Activated CD8-positive, alpha-beta memory T cell treated with anti-CD3 and anti-CD28 coated beads, Interleukin-2, amount 50 U/mL, for 24 hours (primary cell): ENCODE results near the gene TRIM75.
"Not testable (repeated sequence)": the region's sequence is repeated elsewhere in the genome, so short reads cannot be mapped to it uniquely, and the experiment has no call there.

ENCODE experiments used
- DNase-seq: peaks from one replicate; pipeline ENCODE4 v3.0.0-alpha.2; 2020; ENCODE audit errors: extremely low read depth

TRIM75 gene

GRCh38 chr4:165053645-165054044 lies at the start of gene TRIM75:
Gene TRIM75 (plus strand): TSS chr4:165053866. CDS start chr4:165059148, 5,282 bp downstream.
- no peak for DNase-seq

- DNase-seq = no peak
Observed at GRCh38 chr4:165005352-165005925, 48.2 kb upstream of the TRIM75 start.

- no peak for DNase-seq
Observed at GRCh38 chr4:165006456-165006855, 47.2 kb upstream of the TRIM75 start.

- DNase-seq = no peak
Observed at GRCh38 chr4:165006886-165007285, 46.8 kb upstream of the TRIM75 start.

- DNase-seq = no peak
Observed at GRCh38 chr4:165009493-165010227, 44.0 kb upstream of the TRIM75 start.

GRCh38 chr4:165010487-165010886 lies 43.2 kb upstream of the TRIM75 start:
- DNase-seq = no peak

GRCh38 chr4:165010991-165011390 lies 42.7 kb upstream of the TRIM75 start:
- DNase-seq = no peak

GRCh38 chr4:165011403-165011802 lies 42.3 kb upstream of the TRIM75 start:
- DNase-seq = no peak

GRCh38 chr4:165013691-165014090 lies 40.0 kb upstream of the TRIM75 start:
- DNase-seq = no peak

GRCh38 chr4:165016971-165017370 lies 36.7 kb upstream of the TRIM75 start:
- no peak for DNase-seq

- not testable (repeated sequence) for DNase-seq
Observed at GRCh38 chr4:165019995-165020394, 33.7 kb upstream of the TRIM75 start.

GRCh38 chr4:165025782-165026181 lies 27.9 kb upstream of the TRIM75 start:
- DNase-seq = not testable (repeated sequence)

- no peak for DNase-seq
Observed at GRCh38 chr4:165027762-165028402, 25.8 kb upstream of the TRIM75 start.

- no peak for DNase-seq
Observed at GRCh38 chr4:165031436-165032211, 22.0 kb upstream of the TRIM75 start, which contains the start of gene TRIM60. Gene TRIM60 (plus strand): TSS chr4:165031999. CDS start chr4:165040073, 8,074 bp downstream.

GRCh38 chr4:165048170-165048569 lies 5.5 kb upstream of the TRIM75 start:
- DNase-seq = no peak

GRCh38 chr4:165052627-165053026 lies 1.0 kb upstream of the TRIM75 start:
- no peak for DNase-seq

- no peak for DNase-seq
Observed at GRCh38 chr4:165055601-165056000, 1.9 kb downstream of the TRIM75 start.

GRCh38 chr4:165058666-165059065 lies 5.0 kb downstream of the TRIM75 start:
- no peak for DNase-seq

GRCh38 chr4:165059386-165059785 lies 5.7 kb downstream of the TRIM75 start:
- no peak for DNase-seq

GRCh38 chr4:165060938-165061337 lies 7.3 kb downstream of the TRIM75 start:
- DNase-seq = no peak

GRCh38 chr4:165070560-165070959 lies 16.9 kb downstream of the TRIM75 start:
- no peak for DNase-seq

- DNase-seq = not testable (repeated sequence)
Observed at GRCh38 chr4:165073346-165073745, 19.7 kb downstream of the TRIM75 start.
